ENCODE results near the gene ITPK1.
"Not testable (repeated sequence)": the region's sequence is repeated elsewhere in the genome, so short reads cannot be mapped to it uniquely, and the experiment has no call there.

ITPK1 gene

DNA sequence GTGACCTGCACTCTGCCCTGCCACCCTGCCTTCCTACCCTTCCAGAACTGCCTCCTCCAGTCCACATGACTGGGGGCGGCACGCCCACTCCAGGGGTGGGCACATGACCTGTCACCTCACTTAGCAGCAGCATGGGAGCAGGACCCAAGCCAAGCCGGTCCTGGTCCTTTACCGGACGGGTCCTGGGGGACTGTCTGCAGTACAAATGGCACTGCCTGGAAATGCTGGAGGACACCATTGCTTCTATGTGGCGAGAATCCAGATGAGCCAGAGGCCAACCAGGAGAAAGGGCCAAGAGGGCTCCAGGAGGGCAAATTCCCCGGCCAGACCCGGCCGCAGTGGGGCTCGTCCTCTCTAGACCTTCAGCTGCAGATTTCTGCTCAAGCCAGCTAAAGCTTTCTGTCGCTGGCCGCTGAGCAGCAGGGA lies 33.1 kb downstream of the ITPK1 start:
- DNase-seq: no peak

DNA sequence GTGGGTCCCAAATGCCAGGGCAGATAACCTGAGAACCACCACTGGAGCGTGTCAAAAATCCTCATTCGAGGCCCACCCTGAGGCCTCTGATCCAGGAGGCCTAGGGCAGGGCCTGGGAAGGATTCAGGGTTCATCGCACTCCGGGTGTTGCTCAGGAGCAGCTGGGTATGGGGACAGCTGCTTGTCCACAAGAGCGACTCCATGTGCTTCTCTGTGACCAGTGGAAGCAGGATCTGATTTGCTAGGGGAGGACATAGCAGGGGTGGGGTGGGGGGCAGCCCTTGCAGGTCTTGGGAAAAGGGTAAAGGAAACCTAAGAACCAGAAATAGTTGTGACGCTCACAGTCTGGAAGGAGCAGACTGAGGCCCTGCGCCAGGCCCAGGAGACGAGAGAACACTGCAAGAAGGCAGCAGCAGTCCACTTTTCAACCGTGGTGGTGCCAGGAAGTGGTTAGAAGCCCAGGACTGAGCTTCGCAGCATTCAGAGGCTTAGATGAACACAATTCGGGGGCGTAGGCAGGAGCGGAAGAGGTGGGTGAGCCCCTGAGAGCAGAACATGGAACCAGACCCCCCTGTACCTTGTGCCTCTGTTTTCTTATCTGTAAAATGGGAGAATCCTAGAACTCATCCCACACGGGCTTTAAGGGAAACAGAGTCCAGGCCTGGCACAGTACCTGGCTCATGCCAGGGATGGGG lies 33.7 kb downstream of the ITPK1 start:
- DNase-seq: peak; percentile 74

DNA sequence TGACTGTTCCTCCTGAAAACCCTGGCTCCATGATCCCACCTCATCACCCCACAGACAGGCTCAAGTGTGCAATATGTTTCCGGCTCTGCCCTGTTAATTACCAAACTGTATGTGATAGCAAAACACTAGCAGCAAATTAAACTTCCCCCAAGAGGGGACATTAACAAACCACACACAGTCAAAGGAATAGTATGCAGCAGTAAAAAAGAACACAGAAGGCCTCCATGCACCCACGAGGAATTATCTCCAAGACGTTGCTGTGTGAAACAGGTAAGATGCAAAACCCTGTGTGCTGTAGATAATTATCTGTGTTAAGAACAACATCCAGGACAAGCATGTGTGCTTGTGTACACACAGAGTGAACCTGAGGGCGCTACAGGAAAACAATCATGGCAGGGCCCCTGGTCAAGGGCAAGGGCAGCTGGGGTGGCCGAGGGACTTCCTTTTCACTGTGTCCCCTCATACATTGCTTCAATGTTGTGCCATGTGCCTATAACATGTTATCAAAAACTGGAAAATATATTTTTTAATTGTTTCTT lies 35.8 kb downstream of the ITPK1 start:
- DNase-seq: no peak

DNA sequence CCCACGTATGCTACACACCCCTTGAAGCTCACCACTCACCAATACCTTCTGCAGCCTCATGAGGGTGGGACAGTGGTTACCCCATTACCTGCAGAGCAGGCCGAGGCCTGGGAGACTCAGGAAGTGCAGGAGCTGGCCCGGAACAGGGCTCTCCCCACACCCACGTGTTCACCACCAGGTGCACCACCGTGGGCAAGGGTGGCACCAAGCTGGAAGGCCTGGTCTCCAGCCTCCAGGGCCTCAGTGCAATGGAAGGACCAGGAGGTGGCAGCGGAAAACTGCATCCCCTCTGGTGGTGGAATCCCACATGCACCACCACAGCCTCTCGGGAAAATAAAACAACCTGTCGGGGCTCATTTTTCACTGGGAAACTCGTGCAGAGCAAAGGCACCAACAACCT lies 36.4 kb downstream of the ITPK1 start:
- no peak for DNase-seq

DNA sequence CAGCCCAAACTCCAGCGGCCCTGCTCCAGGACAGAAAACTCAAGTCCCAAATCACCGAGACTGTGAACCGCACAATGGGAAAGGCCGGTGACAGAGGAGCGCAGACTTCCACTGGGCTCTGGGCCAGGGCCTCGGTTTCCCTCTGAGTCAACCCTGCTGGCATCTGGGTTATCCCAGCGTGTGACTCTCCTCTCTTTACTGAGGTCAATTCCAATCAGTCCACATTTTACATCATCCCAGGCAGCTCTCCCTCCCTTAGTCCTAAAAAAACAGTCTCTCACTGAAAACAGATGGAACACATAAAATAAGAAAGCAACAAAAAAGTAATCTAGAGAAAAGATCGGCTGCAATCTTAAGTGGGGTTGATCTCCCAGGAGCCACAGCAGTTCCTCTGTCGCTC lies 36.9 kb downstream of the ITPK1 start:
- no peak for DNase-seq

DNA sequence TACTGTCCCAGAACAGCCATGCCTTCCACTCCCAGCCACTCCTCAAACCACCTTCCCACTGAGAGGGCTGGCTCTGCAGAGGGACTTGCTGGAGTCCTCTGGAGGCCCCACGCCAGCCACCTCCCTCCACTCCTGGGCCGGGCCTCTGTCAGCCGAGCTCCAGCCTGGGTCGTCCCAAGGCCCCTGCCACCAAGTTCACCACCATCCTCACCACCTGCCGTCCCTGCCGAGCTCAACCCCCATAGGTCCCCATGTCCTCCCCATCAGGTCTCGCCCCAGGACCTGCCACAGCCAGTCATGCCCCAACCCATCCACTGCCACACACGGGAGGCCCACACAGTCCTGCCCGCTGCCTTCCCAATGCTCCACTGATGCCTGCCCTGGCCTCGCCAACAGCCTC lies 39.0 kb downstream of the ITPK1 start:
- no peak for DNase-seq

DNA sequence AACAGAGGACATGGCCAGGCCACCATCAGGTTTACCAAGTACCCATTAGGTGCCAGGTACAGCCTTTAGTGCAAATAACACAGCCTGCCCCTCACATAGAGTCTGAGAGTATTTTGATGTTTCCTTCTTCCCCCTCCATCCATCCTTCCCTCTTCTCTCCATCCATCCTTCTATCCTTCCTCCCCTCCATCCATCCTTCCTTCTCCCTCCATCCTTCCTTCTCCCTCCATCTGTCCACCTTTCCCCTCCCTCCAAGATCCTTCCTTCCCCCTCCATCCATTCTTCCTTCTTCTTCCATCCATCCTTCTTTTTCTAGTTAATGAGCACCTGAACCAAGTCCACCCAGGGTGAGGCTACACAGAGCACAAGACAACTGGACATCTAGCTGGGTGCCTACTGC lies 39.8 kb downstream of the ITPK1 start:
- no peak for DNase-seq

DNA sequence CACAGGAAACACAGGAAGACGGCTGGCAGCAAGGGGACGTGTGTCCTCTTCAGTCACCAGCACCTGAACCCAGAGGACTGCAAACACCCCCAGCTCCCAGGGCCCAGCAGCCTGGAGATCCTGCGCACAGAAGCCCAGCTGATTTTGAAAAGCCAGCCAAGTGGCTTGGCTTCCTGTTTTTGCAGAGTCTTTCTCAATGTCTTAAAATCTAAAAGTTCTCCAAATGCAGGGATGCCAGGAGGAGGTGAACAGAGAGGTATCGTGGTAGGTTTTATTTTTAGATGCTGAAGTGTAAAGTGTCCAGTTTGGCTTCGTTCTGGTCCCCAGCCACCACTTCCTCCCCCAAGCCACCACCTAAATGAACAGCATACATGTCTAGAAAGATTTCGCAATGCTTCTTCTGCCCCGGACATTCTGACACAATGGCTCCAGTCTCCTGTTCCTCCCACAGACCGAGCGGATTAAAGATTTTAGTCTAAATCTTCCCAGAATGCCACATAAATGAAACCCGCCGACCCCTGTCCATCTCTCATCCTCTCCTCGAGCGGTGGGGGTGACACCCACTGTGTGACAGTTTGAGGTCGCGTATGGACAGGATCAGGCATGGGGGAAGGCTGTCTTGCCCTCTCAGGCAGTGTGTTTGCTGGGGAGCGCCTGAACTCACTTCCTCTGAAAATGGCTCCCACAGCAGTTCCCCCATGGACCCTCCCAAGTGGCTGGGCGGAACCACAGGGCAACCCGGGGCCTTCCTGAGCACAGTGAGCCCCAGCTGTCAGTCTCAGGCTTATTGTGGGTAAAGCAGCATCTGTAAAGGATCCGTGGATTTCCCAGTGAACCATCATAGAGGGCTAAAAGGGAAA lies 41.6 kb downstream of the ITPK1 start:
- no peak for DNase-seq

DNA sequence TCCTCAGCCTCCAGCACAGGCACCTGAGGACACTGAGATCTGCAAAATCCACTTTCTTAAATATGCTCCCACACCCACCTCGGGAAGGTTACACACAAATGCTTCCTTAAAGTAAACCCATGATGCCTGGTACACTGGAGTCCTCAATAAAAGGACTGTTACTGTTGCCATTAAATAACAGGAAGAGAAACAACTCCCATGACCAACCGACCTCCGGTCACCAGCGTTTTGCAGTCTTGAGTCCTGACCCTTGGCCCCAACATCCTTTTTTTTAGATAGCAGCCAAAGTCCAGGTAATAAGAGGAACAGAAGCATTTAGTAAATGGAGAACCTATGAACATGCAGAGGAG lies 42.4 kb downstream of the ITPK1 start:
- DNase-seq: no peak

DNA sequence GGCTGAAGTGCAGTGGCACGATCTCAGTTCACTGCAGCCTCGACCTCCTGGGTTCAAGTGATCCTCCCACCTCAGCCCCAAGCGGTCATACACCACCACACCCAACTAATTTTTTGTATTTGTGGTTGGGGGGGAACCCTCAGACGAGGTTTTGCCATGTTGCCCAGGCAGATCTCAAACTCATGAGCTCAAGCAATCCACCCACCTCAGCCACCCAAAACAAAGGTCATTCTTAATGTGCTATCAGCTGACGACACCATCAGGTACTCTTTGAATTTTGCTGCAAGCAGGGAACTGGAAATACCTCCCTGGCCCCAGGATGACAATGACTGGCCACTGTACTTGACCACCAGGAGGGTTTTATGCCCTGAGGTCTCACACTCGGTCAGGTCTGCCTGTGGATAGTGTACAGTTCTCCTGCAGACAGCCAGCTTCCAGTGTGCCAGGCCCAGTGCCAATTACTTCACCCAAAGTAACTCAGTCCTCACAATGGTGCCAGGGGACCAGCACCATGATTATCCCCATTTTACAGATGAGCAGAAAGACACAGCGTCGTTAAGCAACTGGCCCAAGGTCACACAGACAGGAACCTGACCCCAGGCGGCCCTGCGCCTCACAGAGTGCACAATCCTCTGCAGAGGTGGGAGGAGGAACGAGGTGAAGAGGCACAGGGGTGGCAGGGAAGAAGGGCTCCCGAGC lies 42.9 kb downstream of the ITPK1 start:
- DNase-seq: no peak

DNA sequence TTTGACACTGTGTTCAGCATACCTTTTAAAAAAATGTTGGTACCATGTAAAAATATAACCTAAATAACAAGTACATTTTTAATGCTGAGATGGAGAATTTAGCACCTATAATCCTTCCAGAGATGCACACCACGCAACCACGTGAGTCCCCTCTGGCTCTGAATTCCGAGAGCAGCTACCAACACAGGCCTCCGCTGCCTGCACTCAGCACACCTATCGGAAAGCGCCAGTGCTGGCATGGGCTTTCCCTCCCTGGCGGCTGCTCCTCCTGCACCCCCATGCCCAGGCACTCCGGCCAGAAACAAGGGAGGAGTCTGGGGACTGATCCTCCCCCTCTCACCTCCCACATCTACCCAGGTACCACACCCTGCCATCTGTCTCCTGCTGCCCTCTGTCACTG lies 47.0 kb downstream of the ITPK1 start:
- DNase-seq: no peak

DNA sequence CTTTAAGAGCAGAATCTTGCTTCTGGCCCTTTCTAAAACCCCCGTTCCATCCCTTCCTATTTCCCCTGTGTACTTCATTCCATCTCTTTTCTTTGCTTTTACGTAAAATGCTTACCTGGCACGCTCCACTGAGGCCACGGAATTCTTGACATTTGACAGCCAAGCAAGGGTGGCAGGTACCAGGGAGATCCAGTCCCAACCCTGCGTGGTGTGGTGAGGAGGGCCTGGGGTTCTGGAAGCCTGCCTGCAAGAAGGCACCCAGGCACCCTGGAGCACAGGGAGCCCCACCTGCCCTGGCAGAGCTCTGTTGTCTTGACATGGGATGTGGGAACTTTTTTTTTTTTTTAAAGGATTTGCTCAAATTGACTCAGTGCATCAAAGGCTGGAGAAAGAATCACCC lies 48.6 kb downstream of the ITPK1 start:
- no peak for DNase-seq

DNA sequence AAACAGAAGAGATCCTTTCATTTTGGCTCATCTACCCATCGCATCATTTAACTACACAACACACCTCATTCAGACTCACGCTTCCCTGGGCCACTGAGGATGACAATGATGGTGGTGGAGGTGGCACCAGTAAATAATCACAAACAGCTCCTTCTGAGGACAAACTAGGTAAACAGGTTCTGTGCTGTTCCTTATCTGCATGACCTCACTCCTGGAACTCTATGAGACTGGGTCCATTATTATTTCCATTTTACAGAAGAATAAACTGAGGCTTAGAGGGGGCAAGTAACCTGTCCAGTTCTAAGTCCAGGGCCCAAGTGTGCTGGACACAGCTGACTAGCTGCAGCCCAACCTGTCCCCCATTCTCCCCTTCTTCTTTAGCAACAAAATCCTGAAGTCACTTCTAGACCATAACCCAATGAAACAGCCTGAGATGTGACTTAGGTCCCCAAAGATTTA lies 50.4 kb downstream of the ITPK1 start:
- no peak for DNase-seq

DNA sequence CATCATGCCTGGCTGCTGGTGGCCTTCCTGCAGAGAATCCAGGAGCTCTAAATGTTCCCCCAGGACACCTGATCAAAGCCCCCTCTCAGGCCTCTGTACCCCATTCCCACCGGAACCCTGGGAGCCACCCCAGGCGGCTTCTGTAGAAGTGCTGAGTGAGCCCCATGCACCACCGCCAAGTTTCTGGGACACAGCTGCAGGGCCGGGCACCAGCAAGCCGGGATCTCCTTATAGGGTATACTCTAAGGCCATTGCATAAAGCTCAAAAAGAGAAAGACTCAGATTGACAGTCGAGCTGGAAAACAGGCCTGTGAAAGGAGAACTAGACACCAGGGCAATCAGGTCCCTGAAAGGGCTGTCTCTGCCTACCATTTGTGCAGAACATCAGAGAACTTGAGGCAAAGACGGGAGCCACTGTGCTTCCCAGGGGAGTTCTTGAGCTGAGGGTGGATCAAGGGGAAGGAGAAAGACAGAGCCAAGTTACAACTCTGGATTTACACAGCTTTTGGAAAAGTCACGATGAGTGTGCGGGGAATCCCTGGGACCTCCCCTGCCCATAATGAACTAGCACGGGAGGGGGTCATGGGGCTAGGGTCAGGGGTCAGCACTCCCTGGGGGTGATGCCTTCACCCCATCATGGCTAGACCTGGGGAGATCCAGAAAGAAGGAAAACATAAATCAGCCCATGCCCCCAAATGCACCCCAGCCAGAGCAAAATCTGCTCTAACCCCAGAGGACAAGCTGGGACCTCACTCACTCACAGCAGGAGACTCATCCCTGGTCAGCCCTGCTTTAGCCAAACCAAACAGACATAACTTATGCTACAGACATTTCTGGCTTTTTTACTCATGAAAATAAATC lies 51.1 kb downstream of the ITPK1 start:
- no peak for DNase-seq

DNA sequence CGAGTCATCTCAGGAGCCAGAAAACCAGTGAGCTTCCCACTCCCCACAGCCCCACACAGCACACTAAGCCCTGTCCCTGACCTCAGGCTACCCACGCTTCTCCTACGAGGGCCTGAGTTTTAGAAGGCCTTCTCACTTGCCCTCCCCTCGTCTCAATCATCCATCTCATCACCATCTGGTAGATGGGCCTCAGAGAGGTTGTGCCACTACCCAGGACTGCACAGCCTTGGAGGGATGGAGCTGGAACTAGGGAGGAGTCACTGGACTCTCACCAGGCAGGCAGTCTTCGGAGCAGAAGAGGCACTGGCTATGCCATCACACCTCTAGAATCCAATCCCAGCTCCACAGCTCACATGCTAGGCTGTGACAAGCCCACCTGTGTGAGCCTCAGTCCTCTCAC lies 52.3 kb downstream of the ITPK1 start:
- no peak for DNase-seq

DNA sequence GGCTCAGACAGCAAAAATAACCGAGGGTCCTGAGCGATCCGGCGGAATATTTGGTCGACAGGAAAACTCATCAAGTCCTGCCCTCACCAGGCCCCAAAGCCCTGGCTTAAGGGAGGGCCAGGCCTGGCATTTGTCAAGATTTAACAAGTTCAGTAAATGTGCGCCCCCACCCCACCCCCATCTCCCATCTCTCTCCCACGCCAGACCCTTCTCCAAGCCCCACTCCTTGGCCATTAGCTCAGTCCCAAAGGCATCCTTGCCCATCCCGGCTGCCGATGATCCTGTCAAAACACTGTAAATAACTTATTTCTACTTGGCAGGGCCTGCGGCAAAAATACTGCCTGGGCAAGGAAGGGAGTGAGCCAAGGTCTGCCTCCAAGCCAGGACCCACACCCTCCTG lies 52.8 kb downstream of the ITPK1 start:
- no peak for DNase-seq

DNA sequence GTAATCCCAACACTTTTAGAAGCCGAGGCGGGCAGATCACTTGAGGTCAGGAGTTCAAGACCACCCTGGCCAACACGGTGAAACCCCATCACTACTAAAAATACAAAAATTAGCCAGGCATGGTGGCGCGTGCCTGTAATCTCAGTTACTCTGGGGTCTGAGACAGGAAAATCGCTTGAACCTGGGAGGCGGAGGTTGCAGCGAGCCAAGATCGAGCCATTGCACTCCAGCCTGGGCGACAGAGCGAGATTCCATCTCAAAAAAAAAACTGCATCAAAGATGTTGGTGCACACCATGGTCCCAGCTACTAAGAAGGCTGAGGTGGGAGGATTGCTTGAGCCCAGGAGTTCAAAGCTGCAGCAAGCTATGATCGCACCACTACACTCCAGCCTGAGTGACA lies 53.7 kb downstream of the ITPK1 start:
- DNase-seq: not testable (repeated sequence)

DNA sequence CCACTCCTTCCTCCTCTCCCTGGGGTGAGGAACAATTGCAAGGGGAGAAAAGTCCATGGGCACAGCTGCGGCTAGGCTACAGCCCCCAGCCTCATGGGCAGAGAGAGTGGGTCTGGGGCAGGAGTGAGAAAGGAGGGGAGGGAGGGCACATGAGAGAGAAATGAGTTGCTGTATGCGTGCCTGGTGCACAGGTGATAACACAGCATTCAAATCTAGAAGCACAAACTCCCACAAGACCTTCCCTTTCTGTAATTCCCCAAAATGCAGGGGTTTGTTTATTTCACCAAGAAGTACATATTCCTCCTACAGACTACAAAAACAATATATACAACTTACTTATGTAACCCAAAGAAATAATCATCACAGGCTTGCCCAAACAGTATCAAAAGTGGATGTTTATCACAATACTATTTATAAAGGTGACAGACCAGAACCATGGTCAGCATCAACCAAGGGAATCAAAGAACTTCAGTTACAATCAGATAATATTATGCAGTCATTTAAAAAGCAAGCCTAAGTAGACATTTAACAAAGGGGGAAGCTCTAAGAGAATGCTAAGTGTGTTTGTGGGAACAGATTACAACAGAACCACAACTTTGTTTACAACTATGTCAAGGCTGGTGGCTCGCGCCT lies 54.2 kb downstream of the ITPK1 start:
- no peak for DNase-seq

DNA sequence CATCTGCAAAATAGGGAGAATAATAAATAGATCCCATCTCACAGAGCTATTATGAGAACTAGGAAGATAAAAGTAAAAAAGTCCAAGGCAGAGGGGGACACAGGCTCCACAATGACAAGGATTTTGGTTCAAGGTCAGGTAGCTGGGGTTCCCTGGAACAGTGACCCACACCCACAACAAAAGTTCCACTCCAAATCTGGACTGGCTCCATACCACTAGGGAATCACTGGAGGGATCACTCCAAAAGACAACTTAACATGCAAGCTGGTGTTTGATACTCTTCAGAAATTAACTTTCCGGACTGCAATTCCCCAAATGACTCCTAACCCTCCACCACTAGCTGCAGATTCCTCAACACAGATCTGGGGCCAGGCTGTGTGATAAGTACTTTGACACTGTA lies 54.9 kb downstream of the ITPK1 start:
- no peak for DNase-seq

DNA sequence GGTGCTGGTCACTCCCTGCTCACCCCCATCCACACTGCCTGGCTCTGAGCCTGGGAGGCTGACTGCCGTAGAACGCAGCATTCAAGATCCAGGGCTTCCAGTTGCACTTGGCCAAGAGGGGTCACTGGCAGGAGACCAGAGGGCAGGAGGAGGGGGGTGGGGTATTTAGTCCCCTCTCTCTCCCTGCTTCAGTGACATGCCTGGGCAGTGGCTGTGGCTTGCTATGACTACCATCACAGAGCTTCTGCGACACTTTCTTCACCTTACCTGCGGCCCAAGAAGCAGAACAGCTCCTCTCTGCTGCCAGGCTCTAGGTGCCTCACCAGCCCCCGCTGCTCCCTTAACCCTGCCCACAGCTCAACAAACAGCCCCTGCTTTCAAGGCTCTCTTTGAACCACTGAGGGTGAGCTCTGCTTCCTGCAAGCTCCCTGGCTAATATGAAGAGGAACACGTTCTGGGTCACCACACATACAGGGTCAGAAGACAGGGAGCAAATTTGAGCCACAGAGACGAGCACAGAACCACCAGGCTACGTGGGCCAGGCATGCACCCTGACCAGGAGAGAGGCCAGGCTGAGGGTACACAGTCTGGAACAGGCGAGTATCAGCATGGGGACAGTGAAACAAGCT lies 55.7 kb downstream of the ITPK1 start:
- DNase-seq: no peak

DNA sequence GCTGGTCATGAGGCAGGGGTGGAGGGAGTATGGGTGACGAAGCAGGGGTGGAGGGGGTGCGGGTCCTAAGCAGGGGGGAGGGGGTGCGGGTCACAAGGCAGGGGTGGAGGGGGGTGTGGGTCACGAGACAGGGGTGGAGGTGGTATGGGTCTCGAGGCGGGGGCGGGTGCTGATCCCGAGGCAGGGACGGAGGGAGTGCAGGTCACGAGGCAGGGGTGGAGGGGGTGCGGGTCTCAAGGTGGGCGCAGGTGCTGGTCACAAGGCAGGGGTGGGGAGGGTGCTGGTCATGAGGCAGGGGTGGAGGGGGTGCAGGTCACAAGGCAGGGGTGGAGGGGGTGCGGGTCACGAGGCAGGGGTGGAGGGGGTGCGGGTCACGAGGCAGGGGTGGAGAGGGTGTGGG lies 56.5 kb downstream of the ITPK1 start:
- no peak for DNase-seq

Data from stimulated activated CD8-positive, alpha-beta memory T cell treated with anti-CD3 and anti-CD28 coated beads, Interleukin-4, amount 100 ng/mL, for 48 hours (primary cell).